T1000 (cell line): Measurements from ENCODE around the gene RNU6-1.
A peak's percentile ranks its signal among the peaks of the same experiment; 100 is the strongest.

Experiments
- DNase-seq: peaks from one replicate; lab custom pipeline; 2025; ENCODE audit warnings: mixed read lengths; lab: John Stamatoyannopoulos, UW

RNU6-1 gene

GRCh38 chr15:67857220-67857619, 17.4 kb upstream of the RNU6-1 start:
- no peak for DNase-seq

GRCh38 chr15:67855842-67856241, 16.0 kb upstream of the RNU6-1 start:
- no peak for DNase-seq

GRCh38 chr15:67854358-67854757, 14.5 kb upstream of the RNU6-1 start:
- no peak for DNase-seq

- no peak for DNase-seq
These were observed 13.6 kb upstream of the RNU6-1 start for GRCh38 chr15:67853454-67853853.

- no peak for DNase-seq
These were observed 12.6 kb upstream of the RNU6-1 start for GRCh38 chr15:67852418-67852817.

GRCh38 chr15:67850994-67851571, 11.2 kb upstream of the RNU6-1 start:
- no peak for DNase-seq

- no peak for DNase-seq
These were observed 10.5 kb upstream of the RNU6-1 start for GRCh38 chr15:67850336-67850735.

- no peak for DNase-seq
These were observed 9.7 kb upstream of the RNU6-1 start for GRCh38 chr15:67849538-67849937.

- DNase-seq: no peak
These were observed 6.1 kb upstream of the RNU6-1 start for GRCh38 chr15:67845974-67846373.

GRCh38 chr15:67843571-67844387, 3.9 kb upstream of the RNU6-1 start:
- no peak for DNase-seq

GRCh38 chr15:67843092-67843501, 3.3 kb upstream of the RNU6-1 start:
- DNase-seq: no peak

- DNase-seq: no peak
These were observed 1.6 kb upstream of the RNU6-1 start for GRCh38 chr15:67841513-67841762.

GRCh38 chr15:67840749-67841512, 1.1 kb upstream of the RNU6-1 start:
- DNase-seq: no peak

- DNase-seq: peak; percentile 24
These were observed 331 bp downstream of the RNU6-1 start for GRCh38 chr15:67839499-67839928.

GRCh38 chr15:67838789-67839332, 984 bp downstream of the RNU6-1 start:
- DNase-seq: no peak

- no peak for DNase-seq
These were observed 2.9 kb downstream of the RNU6-1 start for GRCh38 chr15:67836955-67837354.

GRCh38 chr15:67836477-67836876, 3.4 kb downstream of the RNU6-1 start:
- peak; percentile 13 for DNase-seq

- no peak for DNase-seq
These were observed 3.8 kb downstream of the RNU6-1 start for GRCh38 chr15:67836134-67836455.

GRCh38 chr15:67835297-67836133, 4.3 kb downstream of the RNU6-1 start:
- DNase-seq: no peak

GRCh38 chr15:67834581-67835296, 5.1 kb downstream of the RNU6-1 start:
- no peak for DNase-seq

- DNase-seq: no peak
These were observed 5.9 kb downstream of the RNU6-1 start for GRCh38 chr15:67833710-67834511.
